ACHN (cell line): ENCODE measurements around the gene MRPS18B.
A peak's percentile ranks its signal among the peaks of the same experiment; 100 is the strongest.
"Not testable (repeated sequence)": the region's sequence is repeated elsewhere in the genome, so short reads cannot be mapped to it uniquely, and the experiment has no call there.

Source experiments
- DNase-seq: peaks from one replicate; pipeline ENCODE4 v3.0.0-alpha.2; 2015
- in situ Hi-C: cut with HindIII; loops from 2 replicates; pipeline ENCODE4 v1.10.0; 2017; ENCODE audit warnings: low sequenced_read_pairs, low pct_ligation_motif_present, low pct_unique_long_range_greater_than_20kb

The MRPS18B gene

DNA sequence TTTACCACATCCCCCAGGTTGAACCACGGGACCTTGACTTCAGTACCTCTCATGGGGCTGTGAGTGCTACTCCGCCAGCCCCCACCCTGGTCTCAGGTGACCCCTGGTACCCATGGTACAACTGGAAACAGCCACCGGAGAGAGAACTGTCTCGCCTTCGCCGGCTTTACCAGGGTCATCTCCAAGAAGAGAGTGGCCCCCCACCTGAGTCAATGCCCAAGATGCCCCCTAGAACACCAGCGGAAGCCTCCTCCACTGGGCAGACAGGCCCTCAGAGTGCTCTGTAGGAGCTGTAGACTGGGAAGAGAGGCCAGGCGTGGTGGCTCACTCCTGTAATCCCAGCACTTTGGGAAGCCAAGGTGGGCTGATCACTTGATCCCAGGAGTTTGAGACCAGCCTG, 7.9 kb downstream of the MRPS18B start:
- in situ Hi-C loops = no loop called here
- no peak for DNase-seq

DNA sequence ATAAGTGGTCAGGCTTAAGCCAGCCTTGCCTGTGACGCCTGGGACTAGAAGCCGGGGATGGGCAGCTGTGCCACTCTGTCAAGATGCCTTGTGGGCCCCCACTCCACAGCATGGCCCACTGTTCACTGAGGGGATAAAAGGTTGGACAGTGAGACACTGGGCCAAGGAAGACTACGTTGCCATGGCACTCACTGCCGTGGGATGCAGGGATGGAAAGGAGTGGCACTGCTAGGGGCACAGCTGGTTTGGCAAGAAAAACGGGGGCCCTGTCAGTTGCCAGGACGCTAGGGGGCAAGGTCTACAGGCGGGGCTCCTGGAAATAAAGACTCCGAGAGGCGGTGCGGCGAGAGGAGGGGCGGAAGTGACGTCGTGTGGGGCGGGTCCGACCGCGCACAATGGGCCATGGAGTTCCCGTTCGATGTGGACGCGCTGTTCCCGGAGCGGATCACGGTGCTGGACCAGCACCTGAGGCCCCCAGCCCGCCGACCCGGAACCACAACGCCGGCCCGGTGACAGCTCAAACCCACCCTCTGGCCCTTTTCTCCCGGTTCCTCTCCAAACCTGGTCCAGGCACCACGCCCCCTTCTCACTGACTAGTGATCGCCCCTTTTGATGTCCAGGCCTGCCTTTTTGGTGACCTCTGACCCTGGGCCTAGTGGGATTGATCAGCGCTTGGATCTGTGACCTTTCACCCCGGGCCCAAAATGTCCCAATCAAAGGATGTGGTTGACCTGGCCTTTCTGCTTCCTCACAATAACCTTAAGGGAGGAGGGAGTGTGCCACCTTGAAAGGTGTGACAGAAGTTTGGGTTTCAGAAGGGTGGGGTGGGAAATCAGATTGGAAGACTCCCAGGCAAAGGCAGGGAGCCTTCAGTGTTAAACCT, 9.1 kb downstream of the MRPS18B start, which contains the start of gene ATAT1:
Gene ATAT1, plus strand, starts transcription at position 391 of the 883 bp plus-strand sequence.
- in situ Hi-C loops = no loop called here
- peak; percentile 81 for DNase-seq

DNA sequence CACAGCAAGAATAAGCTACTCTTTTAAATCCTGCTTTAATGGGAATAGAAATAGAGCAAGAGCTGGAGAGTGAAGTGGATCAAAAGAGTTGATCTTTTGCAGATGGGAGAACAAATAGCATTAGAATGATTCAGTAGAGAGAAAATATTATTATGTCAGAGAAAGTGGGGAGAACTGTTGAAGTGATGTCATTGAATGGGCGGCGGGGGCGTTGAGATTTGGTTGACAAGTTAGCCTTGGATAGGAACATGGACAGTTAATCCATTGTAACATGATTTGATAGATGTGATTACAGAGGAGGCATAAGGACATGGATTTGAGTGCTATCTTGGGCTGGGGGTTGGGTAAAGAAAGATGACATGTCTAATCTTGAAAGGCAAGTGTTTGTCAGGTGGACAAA, 18.2 kb downstream of the MRPS18B start:
- in situ Hi-C loops = no loop called here
- no peak for DNase-seq

DNA sequence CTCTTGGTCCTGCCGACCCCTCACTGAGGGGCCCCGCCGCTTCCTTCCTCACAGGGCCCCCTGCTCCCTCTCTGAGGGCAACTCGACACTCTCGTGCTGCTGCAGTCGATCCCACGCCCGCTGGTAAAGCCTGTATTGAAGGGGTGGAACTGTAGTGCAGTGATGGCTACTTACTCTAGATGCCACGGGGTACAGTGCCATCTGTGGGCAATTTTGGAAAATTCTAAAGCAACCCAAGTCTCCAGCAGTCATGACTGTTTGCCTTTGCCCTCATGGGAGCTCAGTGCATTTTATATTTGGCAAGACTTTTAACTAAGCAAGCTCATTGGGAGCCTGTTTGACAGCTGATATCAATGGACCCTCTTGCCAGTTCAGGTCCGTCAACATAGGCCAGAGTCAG, 22.8 kb downstream of the MRPS18B start:
- DNase-seq = no peak
- in situ Hi-C loops = no loop called here

DNA sequence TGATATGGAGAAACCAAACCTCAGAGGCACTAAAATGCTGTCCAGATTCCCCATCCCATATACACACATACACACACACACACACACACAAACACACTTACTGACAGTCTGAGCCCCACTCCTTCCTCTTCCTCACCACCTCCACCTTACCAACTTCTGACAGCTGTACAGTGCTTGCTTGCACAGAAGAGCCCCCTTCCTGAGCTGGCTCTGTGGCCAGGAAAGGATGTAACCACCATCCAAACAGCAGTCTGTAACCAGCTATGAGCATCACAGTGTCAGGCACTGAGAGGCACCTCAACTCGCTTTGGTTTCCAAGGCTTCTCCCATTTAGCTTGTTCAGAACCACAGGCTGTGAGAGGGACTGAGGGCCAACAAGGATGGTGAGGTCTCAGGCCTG, 23.4 kb downstream of the MRPS18B start:
- in situ Hi-C loops = no loop called here
- DNase-seq = no peak

DNA sequence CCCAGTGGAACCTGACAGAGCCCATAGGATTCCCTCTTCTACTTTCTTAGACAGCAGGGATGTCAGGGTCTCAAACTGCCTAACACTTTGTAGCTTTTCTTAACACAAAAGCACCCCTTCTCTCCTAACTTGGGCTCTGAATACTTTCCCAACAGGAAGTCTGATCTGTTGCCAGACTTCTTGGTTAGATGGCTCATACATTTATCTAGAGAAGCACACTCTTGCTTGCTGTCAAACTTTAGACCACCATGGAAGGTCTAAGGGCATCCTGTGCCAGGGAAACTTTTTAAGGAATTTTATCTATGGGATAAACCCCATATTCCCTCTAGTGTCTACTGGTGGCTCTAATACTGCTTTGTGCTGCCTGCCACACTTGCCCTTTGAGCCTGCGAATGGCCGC, 26.0 kb downstream of the MRPS18B start:
- in situ Hi-C loops = no loop called here
- no peak for DNase-seq

DNA sequence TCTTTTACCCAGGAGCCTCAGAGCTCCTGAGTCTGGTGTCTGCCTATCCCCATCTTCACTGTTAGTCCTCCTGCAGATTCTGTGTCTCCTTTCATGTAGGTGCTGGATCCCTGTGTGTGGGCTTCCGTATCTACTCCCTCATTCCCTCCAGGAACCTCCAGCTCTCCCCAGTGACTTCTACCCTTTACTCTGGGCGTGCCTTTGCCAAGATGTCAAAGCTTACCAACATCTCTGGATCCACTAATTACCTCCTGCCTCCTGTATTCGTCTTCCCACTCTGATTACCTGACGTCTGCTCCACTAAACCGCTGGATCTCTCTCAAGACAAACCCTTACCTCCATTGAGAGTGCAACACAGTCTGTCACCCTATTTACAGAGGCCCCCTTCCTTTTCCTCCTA, 27.1 kb downstream of the MRPS18B start:
- no peak for DNase-seq
- in situ Hi-C loops = no loop called here

DNA sequence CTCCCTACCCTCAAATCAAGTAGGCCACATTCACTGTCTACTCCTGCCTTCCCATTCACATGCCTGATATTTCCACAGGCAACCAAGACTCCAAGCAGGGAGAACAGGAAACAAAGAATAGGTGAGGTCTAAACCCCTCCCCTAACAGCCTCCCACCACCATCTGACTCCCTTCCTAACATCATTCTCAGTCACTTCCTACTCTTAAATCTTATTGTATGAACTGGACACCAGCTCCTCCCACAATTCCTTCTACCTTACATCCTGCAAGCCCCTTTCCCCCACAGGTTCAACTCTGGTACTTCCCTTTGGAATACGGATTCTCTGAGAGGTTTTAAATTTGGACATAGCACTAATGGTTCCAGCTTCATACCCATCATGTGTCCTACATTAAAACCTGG, 28.3 kb downstream of the MRPS18B start:
- in situ Hi-C loops = no loop called here
- no peak for DNase-seq

DNA sequence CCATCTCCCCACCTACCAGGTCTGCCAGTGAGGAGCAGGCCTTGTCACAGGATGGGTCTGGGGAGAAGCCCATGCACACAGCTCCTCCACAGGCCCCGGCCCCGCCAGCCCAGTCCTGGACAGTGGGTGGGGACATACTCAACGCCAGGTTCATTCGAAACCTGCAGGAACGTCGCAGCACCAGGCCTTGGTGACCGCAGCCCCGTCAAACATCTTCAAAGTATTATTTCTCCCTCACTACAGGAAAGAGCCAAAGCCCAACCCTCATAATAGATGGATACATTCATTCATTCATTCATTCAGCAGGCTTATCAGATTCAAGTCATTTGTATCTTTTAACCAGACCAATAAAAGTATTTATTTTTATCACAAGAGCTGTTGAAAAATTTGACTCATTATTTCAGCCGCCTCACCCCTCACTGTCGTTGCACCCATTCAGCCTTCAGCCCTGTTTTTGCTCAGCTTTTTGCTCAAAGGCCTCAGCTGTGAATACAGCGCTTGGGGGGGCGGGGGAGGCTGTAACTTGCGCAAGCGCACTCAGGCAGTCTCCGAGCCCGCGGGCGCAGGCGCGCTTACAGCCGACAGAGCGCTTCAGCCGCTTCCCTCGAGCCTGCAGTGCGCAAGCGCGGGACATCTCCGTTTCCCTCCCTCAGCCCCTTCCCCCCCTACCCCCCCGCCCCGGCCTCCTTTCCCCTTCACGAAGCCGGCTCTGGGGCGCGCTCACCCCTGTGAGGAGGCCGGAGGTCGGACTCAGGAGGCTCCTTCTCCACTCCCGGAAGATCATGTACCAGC, 29.0 kb downstream of the MRPS18B start, which contains the start of gene C6orf136:
Gene C6orf136, plus strand, starts transcription at position 684 of the 792 bp plus-strand sequence. Its CDS starts 99 bp downstream, at position 783.
- DNase-seq = peak; percentile 88
- in situ Hi-C loops = no loop called here

DNA sequence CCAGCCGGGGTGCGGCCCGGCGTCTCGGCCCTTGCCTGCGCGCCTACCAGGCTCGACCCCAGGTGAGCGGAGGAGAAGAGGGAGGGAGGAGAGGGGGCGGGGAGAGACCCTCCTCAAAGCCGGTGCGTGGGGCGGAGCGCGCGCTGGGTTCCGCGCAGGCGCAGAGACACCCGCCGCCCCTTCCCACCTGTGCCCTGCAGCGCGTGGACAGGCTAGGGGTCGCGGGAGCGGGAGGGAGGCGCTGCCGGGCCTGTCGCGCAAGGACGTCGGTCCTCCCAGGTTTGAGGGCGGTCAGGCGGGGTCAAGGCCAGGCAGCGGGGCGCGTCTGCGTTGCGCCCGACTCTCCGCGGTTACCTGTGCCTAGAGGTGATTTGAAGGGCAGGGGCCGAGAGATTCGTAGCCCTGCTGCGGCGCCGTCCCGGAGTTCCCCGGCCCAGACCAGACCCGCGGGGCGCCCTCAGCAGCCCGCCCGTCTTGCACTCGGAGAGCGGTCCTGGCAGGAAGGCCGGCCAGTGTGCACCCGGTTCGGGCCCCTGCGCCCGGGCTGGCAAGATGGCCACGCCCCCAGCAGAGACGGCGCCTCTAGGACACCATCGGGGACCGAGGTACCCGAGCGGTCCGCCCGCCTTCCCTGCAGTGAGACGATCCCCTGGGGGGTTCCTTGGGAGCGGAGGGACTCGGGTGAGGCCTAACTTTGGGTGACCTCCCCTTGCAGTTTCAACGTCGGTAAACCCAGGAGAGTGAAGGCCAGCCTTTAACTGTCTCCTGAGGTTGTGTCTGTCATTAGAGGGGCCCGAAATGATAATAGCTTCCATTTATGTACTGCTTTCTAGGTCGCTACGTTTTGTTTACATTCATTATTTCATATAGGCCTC, 29.8 kb downstream of the MRPS18B start:
- in situ Hi-C loops = no loop called here

DNA sequence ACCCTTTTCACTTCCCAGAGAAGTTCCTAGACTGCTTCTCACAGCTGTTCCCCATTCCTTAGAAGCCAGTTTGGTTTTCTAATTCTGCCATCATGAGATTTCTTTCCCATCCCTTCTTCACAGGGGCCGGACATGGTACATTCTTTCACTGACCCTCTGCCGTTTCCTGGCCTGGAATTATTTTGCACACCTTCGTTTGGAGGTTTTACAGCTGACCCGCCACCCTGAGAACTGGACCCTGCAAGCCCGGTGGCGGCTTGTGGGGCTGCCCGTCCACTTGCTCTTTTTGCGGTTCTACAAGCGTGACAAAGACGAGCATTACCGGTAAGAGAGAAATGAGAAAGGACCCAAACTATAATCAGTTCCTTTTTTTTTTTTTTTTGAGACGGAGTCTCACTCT, 33.5 kb downstream of the MRPS18B start:
- no peak for DNase-seq
- in situ Hi-C loops = no loop called here

More for the DNA sequence above, 29.8 kb downstream of the MRPS18B start:
- DNase-seq = peak; percentile 57

DNA sequence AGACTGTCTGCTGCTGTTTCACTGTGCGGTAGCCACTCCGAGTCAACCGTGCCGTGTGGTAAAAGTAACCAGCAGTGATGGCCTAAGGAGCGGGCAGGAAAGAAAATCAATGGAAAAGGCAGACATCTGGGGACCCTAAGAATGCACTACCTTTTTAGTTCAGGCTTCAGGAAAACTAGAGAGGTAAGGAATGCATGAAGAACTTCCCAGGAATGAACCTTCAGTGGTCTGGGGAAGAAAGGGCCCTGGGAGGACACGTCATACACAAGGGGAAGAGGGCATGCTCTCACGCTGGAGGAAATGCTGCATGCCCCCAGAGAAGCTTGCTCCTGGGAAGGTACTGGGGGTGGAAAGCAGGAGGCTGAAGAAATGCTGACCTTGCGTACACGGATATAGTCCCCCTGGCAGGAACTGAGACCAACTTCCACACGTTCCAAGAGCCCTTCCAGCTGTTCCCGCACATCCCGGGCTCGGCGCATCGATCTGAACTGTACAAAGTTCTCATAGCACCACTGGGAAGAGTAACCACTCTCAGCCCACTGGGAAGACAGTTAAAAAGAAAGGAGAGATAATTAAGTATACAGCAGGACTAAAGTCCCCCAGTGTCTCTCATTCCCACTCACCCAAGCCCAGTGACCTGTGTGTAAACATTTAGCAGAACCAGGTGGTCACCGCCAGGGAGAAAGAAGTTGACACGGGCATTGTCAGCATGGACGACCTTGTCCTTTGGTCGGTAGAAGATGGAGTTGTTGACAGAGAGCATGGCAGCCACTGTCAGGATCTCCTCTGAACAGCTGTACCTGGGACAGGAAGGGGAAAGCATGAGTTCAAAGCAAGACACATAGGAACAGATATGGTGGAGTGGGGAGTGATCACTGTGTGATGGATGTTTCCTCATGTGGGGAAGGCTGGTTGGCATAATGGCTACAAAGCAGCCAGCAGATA, 37.4 kb downstream of the MRPS18B start:
- DNase-seq = no peak
- in situ Hi-C loops = no loop called here

DNA sequence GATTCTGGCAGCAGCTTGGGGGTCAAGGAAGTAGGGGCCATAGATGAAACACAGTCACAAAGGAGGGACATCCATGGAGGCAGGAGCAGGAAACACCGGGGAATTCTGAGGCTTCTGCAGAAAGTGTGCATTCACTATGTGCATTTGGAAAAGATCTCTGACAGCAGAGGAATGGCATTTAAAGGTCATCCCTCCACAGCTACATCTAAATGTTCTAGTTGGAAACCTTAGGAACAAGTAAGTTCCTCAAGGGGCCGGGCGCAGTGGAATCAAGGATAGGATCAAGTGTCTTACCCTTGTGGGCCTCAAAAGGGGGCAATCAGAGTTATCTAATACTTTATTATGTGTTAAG, 38.1 kb downstream of the MRPS18B start:
- in situ Hi-C loops = no loop called here
- no peak for DNase-seq

DNA sequence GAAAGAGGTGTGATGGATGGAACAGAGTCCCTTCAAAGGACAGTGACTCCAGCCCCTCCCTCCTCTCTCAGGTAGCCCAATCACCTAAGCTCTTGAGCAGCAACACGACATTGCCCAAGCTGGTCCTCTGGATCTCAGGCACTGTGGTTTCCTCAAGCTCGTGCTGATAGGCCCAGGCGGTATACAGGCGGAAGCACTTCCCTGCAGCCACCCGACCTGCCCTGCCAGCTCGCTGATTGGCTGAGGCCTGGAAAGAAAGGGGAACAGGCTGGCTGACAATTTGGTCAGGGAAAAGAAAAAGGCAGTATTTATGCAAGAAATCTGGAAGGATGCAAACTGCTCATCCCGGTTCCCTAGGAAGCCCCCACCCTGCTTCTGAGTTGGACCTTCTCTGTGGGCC, 38.9 kb downstream of the MRPS18B start:
- in situ Hi-C loops = no loop called here
- no peak for DNase-seq

DNA sequence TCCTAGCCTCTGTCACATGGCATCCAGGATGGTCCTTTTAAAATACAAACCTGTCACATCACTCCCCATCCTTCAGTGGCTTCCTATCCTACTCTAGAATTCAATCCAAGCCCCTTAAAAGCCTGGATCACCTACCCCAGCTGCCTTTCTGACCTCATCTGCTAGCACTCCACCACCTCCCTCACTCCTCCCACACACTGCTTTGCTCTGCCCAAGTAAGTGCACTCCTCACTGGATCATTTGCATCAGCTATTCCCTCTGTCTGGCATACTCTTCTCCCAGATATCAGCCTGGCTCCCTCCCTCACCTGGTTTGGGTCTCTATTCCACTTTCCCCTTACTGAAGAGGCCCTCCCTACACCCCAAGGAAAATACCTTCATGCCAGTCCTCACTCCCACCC, 39.8 kb downstream of the MRPS18B start:
- in situ Hi-C loops = no loop called here
- no peak for DNase-seq

DNA sequence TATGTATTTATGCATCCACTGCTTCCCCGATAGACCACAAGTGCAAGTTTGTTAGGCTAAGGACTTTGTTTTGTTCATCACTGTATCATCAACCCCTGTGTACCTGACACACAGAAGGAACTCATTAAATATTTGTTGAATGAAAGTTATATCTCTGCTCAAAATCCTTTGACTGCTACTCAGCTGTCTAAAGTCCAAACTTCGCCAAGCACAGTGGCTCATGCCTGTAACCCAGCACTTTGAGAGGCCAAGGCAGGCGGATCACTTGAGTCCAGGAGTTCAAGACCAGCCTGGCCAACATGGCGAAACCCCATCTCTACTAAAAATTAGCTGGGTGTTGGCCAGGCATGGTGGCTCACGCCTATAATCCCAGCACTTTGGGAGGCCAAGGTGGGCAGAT, 40.3 kb downstream of the MRPS18B start:
- DNase-seq, in situ Hi-C loops: not testable (repeated sequence)

DNA sequence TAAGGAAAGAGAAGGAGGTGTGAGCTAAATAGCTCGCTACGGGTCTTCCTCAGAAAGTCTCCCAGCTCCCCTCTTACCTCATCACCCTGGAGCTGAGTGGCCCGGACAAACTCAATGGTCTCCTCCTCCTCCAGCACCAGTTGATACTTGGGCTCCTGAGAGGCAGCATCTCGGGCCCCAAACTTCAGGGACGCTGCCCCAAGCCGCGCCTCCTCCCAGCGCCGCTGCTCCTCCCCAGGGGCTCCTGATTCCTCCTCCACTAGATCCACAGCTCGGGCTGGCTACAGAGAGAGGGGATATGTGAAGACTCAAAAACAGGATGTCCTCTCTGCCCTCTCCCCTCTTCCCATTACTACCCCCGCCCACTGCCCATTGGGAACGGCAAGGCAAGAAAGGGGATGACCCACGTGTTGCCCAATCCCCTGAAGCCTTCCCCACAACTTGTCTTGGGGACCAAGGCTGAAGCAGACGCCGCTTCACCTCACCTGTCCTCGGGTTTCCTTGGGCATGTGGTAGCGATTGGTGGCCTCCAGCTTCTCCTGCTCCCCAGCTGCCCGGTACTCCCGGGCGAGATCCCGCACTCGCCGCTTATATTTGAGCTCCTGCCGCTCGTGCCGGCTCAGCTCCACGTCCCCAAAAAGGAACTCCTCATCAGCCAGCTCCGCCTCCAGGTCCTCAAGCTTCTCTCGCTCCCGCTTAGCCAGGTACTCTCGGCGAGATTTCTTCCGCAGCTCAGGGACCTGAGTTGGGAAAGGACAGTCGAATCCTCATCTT, 47.5 kb downstream of the MRPS18B start:
- in situ Hi-C loops = no loop called here
- no peak for DNase-seq
